ENCODE data around the gene TMEM176A.
"Not testable (repeated sequence)": the region's sequence is repeated elsewhere in the genome, so short reads cannot be mapped to it uniquely, and the experiment has no call there.

- not testable (repeated sequence) for TF ChIP-seq CTCF, POLR2AphosphoS5, POLR2A (IDR thresholded peaks at IDR 0.05)
Observed at GRCh38 chr7:150807616-150808438, 7.3 kb downstream of the TMEM176A start.
